Activated naive CD4-positive, alpha-beta T cell treated with anti-CD3 and anti-CD28 coated beads, Interleukin-2, amount 10 ng/mL, durations not matched to agents 7 days and 5 days (primary cell): ENCODE measurements around the gene SELPLG.
A peak's percentile ranks its signal among the peaks of the same experiment; 100 is the strongest.
"Not testable (repeated sequence)": the region's sequence is repeated elsewhere in the genome, so short reads cannot be mapped to it uniquely, and the experiment has no call there.

Source experiments
- CTCF ChIA-PET: fragments of 350-600 bp; sonication (Branson Sonifier 250); formaldehyde crosslinking; loops from one replicate; lab custom pipeline; 2021; ENCODE audit warnings: antibody characterized with exemption; lab: Charles Lee
- DNase-seq: peaks from one replicate; pipeline ENCODE4 v3.0.0-alpha.2; 2020
- H3K27ac Mint-ChIP-seq: one replicate; pipeline ENCODE4 v1.8.0; 2021; ENCODE audit warnings: mild to moderate bottlenecking, moderate library complexity, mixed read lengths
- H3K27me3 Mint-ChIP-seq: one replicate; pipeline ENCODE4 v1.8.0; 2021; ENCODE audit warnings: mild to moderate bottlenecking, mixed read lengths
- H3K36me3 Mint-ChIP-seq: one replicate; pipeline ENCODE4 v1.8.0; 2021; ENCODE audit warnings: mixed read lengths
- H3K4me1 Mint-ChIP-seq: one replicate; pipeline ENCODE4 v1.8.0; 2021; ENCODE audit warnings: mixed read lengths
- H3K4me3 Mint-ChIP-seq: one replicate; pipeline ENCODE4 v1.8.0; 2021; ENCODE audit warnings: mild to moderate bottlenecking, moderate library complexity, mixed read lengths
- H3K9me3 Mint-ChIP-seq: one replicate; pipeline ENCODE4 v1.8.0; 2021; ENCODE audit warnings: mixed read lengths

Gene SELPLG

DNA sequence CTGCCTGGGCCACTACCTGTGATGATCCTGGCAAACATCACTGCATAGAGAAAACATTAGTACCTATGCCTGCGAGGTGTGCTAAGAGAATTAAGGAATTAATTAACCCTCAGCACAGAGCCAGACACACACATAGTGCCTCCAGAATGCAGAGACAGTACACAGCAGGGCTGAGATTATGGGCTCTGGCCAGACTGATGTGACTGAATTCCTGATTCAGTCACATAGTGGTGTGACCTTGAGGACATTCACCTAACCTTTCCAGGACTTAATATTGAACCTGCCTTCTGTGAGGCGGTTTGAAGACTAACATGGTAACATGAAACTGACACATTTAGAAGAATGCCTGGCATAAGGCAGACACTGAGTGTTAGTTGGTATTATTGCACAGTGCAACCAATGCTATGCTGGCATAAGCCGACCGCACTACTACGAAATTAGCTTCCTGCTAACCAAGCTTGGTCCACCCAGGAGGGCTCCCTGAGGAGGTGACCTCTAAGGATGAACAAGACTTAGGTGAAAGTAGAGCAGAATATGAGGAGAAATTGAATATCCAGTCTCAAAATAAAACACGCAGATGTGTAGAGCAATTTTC is 32.0 kb upstream of the SELPLG start:
- CTCF ChIA-PET: interaction anchor here (0.7 to 8.9 kb wide), 20 partner anchors 7 to 288 kb away, joined by 3 to 168 read pairs (median 5); no protein-coding TSS in a partner anchor
- no peaks in the 10 kb centered on the region for H3K9me3 Mint-ChIP-seq
- no peaks in the 10 kb centered on the region for H3K36me3 Mint-ChIP-seq
- H3K27me3 Mint-ChIP-seq: no peaks in the 10 kb centered on the region
- H3K27ac Mint-ChIP-seq: no peak overlapping the region
- H3K4me1 Mint-ChIP-seq: peaks cover 14% of the 10 kb centered on the region
- no peak overlapping the region for H3K4me3 Mint-ChIP-seq
- no peak for DNase-seq

DNA sequence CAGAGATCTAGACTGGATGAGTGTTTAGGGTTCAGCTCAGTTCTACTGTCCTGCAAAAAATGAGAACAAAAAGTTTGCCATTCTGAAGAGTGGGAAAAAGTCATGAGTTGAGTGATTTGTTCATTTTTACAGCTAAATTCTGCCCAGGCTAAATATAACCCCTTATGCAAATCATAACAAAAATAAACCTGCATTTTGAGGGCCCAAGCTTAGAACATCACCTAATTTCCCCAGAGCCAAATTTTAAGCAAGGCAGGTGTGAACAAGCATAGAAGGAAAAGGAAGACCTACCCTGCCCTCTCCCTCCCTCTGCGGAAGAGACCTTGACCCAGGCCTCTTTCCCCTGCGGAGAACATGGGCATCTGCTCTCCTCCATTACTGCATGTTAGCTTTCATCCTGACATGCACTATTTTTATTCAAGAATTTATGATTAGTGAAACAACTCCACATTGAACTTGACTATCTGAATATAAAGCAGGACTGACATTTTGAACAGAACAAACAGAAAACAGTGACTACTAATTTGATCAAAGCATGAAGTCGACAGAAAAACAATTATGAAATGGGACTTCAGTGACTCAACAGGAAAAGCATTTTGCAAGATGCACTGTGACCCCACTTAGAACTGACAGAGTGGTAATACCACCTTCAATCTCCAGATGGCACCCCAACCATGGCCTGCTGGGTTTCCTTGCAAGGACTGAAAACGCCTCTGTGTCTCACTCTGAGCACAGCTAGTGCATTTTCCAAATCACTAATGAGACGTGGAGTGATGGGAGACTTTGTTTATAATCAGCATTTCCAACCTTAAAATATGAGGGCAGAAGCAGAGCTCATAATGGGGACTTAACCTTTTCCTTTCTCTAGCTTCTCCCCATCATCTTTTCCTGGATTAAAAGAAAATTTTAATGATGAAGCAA is 30.9 kb upstream of the SELPLG start:
- Mint-ChIP-seq H3K36me3 (no peaks in the 10 kb centered on the region), H3K4me1 (peaks cover 14% of the 10 kb centered on the region), H3K27ac (peak overlapping the region; percentile 80), H3K27me3 (no peaks in the 10 kb centered on the region), H3K4me3 (no peak overlapping the region), H3K9me3 (no peaks in the 10 kb centered on the region)
- DNase-seq: peak; percentile 90
- CTCF ChIA-PET: interaction anchor here (0.7 to 8.9 kb wide), 44 partner anchors 8 to 430 kb away, joined by 3 to 168 read pairs (median 4); partner anchors contain the start of genes ALKBH2, ISCU and SELPLG

- CTCF ChIA-PET: interaction anchor here (0.7 to 8.9 kb wide), 24 partner anchors 11 to 429 kb away, joined by 3 to 168 read pairs (median 5); partner anchors contain the start of genes ALKBH2, ISCU and SELPLG
- Mint-ChIP-seq H3K4me3 (no peak overlapping the region), H3K36me3 (no peaks in the 10 kb centered on the region)
Measured at GRCh38 chr12:108663324-108664015, 29.8 kb upstream of the SELPLG start.

DNA sequence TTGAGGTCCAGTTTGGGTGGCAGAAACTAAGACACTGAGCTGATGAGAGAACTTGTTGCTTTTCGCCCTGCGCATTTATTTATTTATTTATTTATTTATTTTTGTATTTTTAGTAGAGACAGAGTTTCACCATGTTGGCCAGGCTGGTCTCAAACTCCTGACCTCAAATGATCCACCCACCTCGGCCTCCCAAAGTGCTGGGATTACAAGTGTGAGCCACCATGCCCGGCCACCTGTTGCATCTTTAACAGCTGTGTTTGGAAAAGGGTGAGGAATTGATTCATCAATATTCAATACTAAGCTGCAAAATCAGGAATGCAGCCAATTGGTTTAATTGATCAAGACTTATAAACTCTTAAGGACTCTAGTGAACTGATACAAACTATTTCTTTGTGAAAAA is 24.4 kb upstream of the SELPLG start:
- not testable (repeated sequence) for H3K4me3 Mint-ChIP-seq, H3K4me1 Mint-ChIP-seq, H3K27ac Mint-ChIP-seq, DNase-seq, H3K9me3 Mint-ChIP-seq, H3K27me3 Mint-ChIP-seq
- peaks cover 12% of the 10 kb centered on the region for H3K36me3 Mint-ChIP-seq
- CTCF ChIA-PET: interaction anchor here (1.4 to 1.8 kb wide), 2 partner anchors 40 to 145 kb away, joined by 4 to 7 read pairs; no protein-coding TSS in a partner anchor

More at GRCh38 chr12:108663324-108664015, 29.8 kb upstream of the SELPLG start:
- DNase-seq: no peak
- peaks cover 14% of the 10 kb centered on the region for H3K4me1 Mint-ChIP-seq
- H3K9me3 Mint-ChIP-seq: no peaks in the 10 kb centered on the region
- H3K27ac Mint-ChIP-seq: no peak overlapping the region
- H3K27me3 Mint-ChIP-seq: no peaks in the 10 kb centered on the region

DNA sequence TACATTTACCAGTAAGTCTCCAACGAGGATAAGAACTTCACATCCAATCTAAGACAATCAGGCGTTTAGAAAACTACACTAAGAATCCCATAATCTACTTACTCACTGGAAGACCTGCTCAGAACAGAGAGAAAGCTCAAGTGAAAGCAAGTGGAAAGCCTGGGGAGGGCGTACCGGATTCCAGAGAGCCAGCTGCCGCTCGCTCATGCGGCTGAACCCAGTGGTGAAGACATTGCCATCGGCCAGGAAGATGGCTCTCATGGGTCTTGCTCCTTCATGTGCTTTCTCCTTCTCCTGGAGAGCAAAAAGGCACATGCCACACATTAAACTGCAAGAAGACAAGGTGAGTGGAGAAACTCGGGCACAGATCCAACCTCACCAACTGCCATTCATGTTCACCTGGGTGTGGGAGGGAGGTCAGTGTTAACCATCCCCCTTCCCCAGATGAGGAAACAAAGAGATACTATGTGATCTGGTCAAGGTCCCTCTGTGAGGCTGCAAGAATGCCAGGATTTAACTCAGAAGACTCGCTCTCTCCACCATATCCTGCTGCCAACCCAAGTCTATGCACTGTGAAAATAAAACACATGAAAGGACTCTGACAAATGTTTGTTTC is 23.5 kb upstream of the SELPLG start:
- CTCF ChIA-PET: interaction anchor here (1.4 kb wide), 1 partner anchor 39 kb away, joined by 4 read pairs; no protein-coding TSS in a partner anchor
- Mint-ChIP-seq H3K4me3 (no peak overlapping the region), H3K27ac (no peak overlapping the region), H3K27me3 (no peaks in the 10 kb centered on the region), H3K4me1 (no peaks in the 10 kb centered on the region), H3K36me3 (peaks cover 12% of the 10 kb centered on the region), H3K9me3 (no peaks in the 10 kb centered on the region)
- no peak for DNase-seq

- CTCF ChIA-PET, H3K9me3 Mint-ChIP-seq, DNase-seq, H3K27me3 Mint-ChIP-seq, H3K27ac Mint-ChIP-seq, H3K4me1 Mint-ChIP-seq, H3K4me3 Mint-ChIP-seq: not testable (repeated sequence)
- H3K36me3 Mint-ChIP-seq: peaks cover 12% of the 10 kb centered on the region
Measured at GRCh38 chr12:108656247-108656646, 22.6 kb upstream of the SELPLG start.

GRCh38 chr12:108655812-108656175 is 22.1 kb upstream of the SELPLG start:
- DNase-seq, H3K4me1 Mint-ChIP-seq, CTCF ChIA-PET, H3K27me3 Mint-ChIP-seq, H3K4me3 Mint-ChIP-seq, H3K27ac Mint-ChIP-seq, H3K9me3 Mint-ChIP-seq: not testable (repeated sequence)
- H3K36me3 Mint-ChIP-seq: peaks cover 12% of the 10 kb centered on the region

- H3K4me3 Mint-ChIP-seq, H3K27me3 Mint-ChIP-seq, H3K4me1 Mint-ChIP-seq, H3K27ac Mint-ChIP-seq, H3K9me3 Mint-ChIP-seq, CTCF ChIA-PET, DNase-seq: not testable (repeated sequence)
- H3K36me3 Mint-ChIP-seq: peaks cover 12% of the 10 kb centered on the region
Measured at GRCh38 chr12:108654622-108655021, 20.9 kb upstream of the SELPLG start.

GRCh38 chr12:108653922-108654321 is 20.2 kb upstream of the SELPLG start:
- Mint-ChIP-seq H3K9me3 (no peaks in the 10 kb centered on the region), H3K36me3 (peaks cover 12% of the 10 kb centered on the region), H3K4me1 (no peaks in the 10 kb centered on the region), H3K27me3 (no peaks in the 10 kb centered on the region), H3K27ac (no peak overlapping the region), H3K4me3 (no peak overlapping the region)
- DNase-seq: no peak
- CTCF ChIA-PET: no interaction called here

DNA sequence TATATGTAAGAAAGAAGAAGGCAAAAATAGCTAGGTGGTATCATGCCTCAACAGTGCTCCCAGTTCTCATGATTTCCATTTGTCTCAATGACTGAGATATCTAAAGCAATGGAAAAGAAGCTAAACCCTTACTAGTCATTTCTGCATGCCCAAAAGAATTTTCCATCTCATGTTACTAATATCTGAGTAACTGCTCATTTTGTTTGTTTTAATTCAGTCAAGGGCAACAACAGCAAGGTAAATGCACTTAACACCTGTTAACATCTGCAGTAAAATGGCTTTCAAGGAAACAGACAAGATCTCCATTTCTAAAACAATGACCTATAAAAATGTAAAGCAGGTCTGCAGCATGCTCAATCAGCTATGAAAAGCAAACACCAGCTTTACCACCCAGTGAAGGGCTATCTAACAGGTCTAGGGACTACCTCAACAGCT is 19.4 kb upstream of the SELPLG start:
- Mint-ChIP-seq H3K27ac (no peak overlapping the region), H3K27me3 (no peaks in the 10 kb centered on the region), H3K36me3 (peaks cover 12% of the 10 kb centered on the region), H3K4me1 (no peaks in the 10 kb centered on the region), H3K9me3 (no peaks in the 10 kb centered on the region), H3K4me3 (no peak overlapping the region)
- DNase-seq: no peak
- CTCF ChIA-PET: interaction anchor here (0.8 to 1.5 kb wide), 3 partner anchors 11 to 85 kb away, joined by 3 to 4 read pairs (median 3); no protein-coding TSS in a partner anchor

GRCh38 chr12:108650083-108650482 is 16.4 kb upstream of the SELPLG start:
- no peak overlapping the region for H3K27ac Mint-ChIP-seq
- H3K4me1 Mint-ChIP-seq: peaks cover 29% of the 10 kb centered on the region

GRCh38 chr12:108649669-108650068 is 16.0 kb upstream of the SELPLG start:
- H3K4me1 Mint-ChIP-seq: peaks cover 33% of the 10 kb centered on the region
- H3K36me3 Mint-ChIP-seq: peaks cover 2% of the 10 kb centered on the region
- no peak overlapping the region for H3K4me3 Mint-ChIP-seq
- H3K9me3 Mint-ChIP-seq: no peaks in the 10 kb centered on the region
- H3K27ac Mint-ChIP-seq: no peak overlapping the region
- CTCF ChIA-PET: interaction anchor here (0.9 to 2.4 kb wide), 3 partner anchors 15 to 36 kb away, joined by 3 to 11 read pairs (median 7); no protein-coding TSS in a partner anchor
- no peak for DNase-seq
- H3K27me3 Mint-ChIP-seq: no peaks in the 10 kb centered on the region

More at GRCh38 chr12:108650083-108650482, 16.4 kb upstream of the SELPLG start:
- H3K4me3 Mint-ChIP-seq: no peak overlapping the region
- H3K36me3 Mint-ChIP-seq: peaks cover 2% of the 10 kb centered on the region
- no peak for DNase-seq
- no peaks in the 10 kb centered on the region for H3K27me3 Mint-ChIP-seq
- no peaks in the 10 kb centered on the region for H3K9me3 Mint-ChIP-seq
- CTCF ChIA-PET: interaction anchor here (0.9 to 2.4 kb wide), 2 partner anchors 14 to 37 kb away, joined by 3 to 11 read pairs; no protein-coding TSS in a partner anchor

DNA sequence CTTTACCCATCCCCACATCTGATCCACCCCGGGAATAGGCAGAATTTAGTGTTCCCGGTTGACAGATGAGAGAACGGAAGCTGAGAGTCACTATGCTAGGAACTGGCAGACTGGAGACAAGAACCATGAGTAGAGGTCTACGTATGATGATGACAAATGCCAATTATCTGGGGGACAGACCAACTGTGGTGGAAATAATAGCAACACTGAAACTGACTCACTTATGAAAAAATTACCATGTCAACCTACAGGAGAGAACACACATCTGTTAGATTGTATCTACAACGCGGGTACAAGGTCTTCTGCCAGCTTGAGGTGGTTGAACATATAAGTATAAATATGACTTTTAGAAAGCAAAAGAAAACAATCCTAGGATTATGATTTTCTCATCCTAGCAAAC is 15.4 kb upstream of the SELPLG start:
- no peak for DNase-seq
- no peaks in the 10 kb centered on the region for H3K9me3 Mint-ChIP-seq
- CTCF ChIA-PET: interaction anchor here (1.0 kb wide), 1 partner anchor 32 kb away, joined by 7 read pairs; no protein-coding TSS in a partner anchor
- no peaks in the 10 kb centered on the region for H3K27me3 Mint-ChIP-seq
- H3K4me1 Mint-ChIP-seq: peaks cover 38% of the 10 kb centered on the region
- no peak overlapping the region for H3K4me3 Mint-ChIP-seq
- no peak overlapping the region for H3K27ac Mint-ChIP-seq
- peaks cover 2% of the 10 kb centered on the region for H3K36me3 Mint-ChIP-seq
